A172 (cell line): ENCODE data around the gene XPO4. TPM values are rescaled to one million over a fixed set of nuclear protein-coding genes. Genes with fewer than 3 reads are reported as not detected.

Source experiments
- DNase-seq: peaks from one replicate; pipeline ENCODE4 v3.0.0-alpha.2; 2015; ENCODE audit warnings: low spot score
- total RNA-seq: library from RNA; depleted of rRNA; stranded (reverse); fragments of >200 nt; shearing (Covaris generic); gene quantifications from 2 replicates; pipeline ENCODE4 v1.2.3, GENCODE V29; 2014

XPO4 gene
- total RNA-seq, 1 experiment from 2014 or later: 25.0 TPM

DNA sequence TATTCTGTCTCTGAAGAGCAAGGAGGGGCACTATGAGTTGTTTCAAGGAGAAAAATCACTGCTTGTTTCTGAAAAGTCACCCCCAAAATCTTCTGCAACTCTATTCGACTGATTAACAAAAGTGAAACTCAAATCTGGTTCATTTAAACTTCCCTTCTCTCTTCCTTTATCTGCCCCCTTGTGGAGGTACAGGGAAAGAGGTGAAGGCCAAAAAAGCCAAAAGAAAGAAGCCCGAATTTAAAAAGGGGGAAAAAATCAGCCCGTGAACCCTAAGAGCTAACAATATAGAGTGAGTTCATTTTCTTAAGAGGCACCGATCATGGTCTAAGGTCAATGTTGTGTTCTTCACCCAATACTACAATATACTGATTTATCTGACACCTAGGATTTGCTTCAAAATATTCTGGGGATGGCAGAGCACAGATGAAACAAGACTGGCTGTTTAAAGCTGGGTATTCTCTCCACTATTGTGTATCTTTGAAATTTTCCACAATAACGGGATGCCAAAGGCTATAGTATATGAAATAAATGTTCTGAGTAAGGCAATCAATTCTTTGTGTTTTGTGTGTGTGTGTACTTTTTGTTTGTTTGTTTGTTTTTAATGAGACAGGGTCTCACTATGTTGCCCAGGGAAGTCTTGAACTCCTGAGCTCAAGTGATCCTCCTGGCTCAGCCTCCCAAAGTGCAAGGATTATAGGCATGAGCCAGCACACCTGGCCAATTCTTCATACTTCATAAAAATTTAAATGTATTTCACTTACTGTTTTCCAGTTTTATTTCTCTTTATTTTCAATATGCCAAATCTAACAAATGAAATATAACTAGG is 73.8 kb downstream of the XPO4 start:
- peak; percentile 32 for DNase-seq

DNA sequence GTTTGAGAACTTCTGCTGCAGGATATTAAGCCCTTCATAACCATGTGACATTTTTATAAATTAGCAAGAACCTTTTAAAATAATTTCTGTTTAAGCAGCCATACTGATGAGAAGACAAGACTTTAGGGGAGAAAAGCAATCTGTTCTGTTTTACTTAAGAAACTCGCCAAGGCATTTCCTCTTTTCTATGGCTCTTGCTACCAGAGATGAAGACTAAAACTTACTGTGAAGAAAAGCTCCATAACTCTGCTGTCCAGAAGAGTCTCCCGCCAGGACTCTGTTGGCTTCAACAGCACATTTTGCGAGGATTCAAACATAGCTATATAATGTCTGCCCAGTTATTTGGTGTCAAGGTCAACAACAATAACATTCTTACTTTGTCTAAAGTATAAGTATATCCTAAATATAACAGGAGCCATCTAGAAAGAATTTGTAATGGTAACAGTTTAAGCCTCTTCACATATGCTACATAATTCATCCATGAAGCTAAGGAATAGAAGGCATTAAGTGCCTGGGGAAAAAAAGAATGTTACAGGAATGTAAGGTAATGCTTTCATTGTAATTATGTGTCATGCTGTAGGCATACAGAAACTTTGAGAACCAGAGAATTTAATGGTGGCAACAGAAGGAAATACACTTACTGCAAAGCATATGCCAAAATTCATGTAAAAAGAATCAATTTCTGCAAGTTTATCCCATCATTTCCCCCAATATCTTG is 75.5 kb downstream of the XPO4 start:
- no peak for DNase-seq

DNA sequence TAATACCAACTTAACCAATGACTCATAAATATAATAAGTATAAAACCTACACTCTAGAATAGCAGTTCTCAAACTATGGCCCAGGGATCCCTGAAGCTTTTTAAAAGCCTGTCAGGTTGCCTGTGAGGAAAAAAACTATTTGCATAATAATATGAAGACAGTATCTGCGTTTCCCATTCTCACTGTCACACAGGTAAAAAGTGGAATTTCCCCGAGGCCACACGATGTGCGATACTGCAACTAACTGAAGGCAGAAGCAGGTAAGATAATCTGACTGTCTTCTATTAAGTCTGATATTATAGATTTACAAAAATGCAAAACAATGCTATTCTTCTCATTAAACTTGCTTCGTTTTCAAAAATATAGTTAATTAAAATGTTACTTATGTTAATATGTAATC is 76.2 kb downstream of the XPO4 start:
- no peak for DNase-seq

DNA sequence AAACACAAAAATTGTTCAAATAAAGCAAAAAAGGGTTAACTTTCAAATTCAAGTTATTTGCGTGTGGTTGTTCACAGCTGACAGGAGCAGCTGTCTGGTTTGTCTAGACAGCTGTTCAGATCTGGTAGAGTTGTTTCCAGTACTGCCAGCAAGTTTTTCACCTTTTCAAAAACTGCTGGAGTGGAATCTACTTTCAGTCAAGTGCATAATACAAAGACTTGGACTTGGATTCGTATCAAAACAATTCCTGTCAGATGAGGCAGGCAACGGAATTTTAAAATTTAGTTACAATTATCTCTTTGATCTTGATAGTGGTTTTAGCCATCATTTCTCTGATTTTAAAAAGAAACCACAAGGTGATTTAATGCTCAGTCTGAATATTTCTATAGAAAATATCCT is 77.1 kb downstream of the XPO4 start:
- peak; percentile 35 for DNase-seq

DNA sequence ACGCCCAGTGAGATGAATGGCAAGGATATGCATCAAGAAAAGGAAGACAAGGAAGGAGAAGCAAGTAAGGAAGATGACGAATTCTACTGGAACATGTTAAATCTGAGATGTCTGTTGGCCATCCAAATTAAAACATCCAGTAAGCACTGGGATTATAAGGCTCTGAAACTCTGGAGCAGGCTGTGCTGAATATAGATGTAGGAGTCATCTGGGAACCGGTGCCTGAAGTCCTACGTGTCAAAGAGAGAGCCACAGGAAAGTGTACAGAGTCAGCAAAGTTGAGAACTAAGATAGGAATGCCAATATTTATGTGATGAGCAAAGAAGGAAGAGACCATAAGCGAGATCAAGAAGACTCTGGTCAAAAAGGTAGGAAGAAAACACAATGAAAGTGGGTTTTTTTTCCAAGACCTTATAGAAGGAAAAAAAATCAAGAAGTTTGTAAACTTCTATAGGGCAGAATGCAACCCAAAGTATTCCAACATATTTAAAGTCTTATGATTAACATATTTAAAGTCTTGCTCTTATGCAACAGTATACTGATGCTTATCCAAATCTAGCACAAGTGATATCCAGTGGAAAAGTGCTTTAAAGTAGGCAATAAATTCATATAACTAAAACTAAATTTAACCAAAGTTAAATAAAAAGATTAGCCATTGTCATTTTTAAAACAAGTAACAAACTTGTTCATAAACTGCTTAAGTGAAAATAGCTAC is 77.6 kb downstream of the XPO4 start:
- DNase-seq: no peak

DNA sequence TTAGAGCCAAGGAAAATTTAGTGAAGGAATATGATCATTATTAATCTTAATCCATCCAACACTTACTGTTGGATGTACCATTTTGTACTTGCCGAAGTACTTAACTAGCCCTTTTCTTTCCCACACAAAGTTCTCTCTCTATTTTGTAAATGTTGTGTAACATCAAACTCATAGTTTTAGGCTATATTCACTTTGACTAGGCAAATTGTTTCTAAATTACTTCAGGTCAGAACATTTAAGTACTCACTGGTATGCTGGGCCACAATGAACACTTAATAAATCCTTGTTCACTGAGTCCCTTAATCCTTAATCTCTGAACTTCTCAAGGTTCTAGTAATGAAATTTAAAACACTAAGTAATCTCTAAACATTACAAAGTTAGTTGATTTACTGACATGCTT is 79.5 kb downstream of the XPO4 start:
- no peak for DNase-seq

DNA sequence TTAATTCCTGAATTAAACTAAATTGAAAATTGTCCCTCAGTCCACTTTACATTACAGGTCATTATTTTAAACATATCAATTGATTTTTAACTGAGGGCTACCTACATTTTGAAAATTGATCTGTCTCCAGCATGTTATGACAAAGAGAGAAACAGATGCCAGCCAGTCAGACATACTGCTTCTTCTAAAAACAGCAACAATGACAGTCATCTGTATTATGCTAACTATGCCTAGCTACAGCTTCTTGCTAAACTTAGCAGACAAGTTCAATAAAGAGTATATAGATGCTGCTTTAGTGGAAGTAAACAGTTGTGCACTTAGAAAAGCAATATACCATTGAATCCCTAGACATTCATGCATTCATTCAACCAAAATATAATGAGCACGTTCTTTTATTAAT is 80.1 kb downstream of the XPO4 start:
- no peak for DNase-seq

DNA sequence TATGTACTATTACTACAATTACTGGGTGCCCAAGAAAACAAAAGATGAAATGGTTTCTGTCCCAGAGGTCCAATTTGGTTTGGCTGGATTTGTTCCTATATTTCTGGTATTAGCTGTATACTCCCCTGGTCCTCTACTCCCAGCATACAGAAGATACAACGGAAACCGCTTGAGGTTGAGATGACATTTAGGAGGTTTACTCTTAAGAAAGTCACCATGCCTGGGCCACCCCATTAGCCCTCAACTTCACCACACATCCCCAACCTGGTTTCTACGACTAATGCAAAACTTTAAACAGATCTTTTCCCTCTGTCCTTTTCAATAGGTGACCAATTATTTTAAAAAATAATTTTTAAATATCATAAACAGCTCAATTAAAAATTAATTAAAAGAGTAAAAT is 82.8 kb downstream of the XPO4 start:
- no peak for DNase-seq

DNA sequence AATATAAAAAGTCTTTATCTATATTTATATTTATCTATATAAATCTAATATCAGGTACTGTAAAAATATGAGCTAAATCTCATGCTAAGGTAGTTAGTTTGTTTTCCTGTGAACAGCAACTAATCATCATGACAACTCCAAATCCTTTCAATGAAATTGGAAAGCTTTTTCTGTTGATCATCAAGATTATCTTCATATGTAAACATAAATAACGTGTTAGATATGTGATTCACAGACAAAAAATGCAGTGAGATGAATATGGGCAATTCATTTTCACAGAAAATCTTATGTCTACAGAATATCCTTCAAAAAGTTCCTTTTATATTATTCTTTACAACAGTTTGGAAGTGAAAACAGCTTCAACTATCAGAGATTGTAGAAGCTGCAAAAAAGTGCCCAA is 87.1 kb downstream of the XPO4 start:
- peak; percentile 5 for DNase-seq

DNA sequence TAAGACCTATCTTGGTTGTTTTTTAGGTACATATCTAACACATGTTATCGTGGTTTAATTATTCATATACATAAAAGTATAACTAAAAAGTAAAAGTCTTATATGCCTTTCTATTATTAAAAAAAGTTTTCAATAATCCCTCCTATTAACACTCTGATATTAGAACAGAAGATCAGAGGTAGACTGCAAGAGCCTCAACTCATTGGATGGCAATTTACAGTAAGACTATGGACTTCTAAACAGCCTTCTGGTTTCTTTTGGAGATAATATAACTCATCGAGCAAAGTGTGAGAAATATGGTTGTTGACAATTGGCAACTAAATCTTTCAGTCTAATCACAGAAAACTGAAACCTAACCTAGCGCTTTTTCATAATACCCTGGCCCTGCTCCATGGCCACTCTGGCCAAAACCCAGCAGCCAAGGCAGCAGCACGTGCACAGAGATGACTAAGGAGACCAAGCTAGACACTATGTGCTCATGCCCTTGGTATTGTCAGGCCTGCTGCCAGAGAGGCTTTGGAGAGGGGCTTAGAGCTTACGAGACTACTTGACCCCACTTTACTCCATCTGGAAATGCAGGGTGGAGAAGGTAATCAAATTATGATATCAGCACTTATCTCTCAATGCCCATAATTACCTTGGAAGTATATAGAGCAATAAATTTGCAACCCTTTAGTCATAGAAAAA is 88.2 kb downstream of the XPO4 start:
- DNase-seq: peak; percentile 83

DNA sequence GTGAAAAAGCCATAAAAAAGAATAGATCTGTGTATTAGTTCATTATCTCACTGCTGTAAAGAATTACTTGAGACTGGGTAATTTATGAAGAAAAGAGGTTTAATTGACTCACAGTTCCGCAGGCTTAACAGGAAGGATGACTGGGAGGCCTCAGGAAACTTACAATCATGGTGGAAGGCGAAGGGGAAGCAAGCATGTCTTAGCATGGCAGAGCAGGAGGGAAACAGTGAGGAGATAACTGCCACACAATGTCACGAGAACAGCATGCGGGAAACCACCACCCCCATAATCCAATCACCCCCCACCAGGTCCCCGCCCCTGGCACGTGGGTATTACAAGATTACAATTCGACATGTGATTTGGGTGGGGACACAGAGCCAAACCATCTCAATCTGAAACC is 89.7 kb downstream of the XPO4 start:
- no peak for DNase-seq

DNA sequence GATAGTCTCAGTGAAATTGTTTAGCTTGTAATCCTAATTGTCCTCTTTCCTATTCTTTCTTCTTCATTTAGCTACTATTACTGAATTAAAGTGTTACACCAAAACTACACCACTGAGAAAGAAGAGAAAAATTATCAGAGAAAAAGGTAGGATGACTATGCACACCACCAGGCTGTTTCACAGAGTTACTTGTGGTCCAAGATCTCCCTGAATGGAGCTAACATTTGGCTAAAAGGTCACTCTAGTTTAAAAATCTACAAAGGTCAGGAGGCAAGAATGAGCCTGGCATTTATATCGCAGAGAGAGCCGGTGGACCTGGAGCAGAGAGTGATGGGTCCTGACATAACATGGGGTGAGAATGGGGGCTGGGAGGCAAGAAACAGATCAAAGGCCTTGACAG is 91.7 kb downstream of the XPO4 start:
- DNase-seq: no peak

DNA sequence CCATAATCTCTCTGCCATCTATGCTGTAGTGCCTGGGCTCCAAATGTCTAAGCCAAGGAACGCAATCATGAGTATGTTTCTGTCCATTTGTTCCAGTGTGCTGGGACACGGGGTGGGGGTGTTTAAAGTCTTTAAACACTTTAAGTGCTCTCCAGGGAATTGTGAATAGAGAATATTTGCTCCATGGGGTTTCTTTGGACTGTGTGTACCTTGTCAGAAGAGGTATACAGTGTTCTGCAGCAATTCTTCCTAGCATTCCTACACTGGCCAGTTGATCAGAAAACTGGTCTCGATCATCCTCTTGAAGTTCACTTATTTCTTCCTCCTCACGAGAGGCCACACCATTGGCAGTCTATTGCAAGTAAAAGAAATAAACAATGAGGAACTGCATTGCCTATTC is 93.7 kb downstream of the XPO4 start:
- DNase-seq: no peak

DNA sequence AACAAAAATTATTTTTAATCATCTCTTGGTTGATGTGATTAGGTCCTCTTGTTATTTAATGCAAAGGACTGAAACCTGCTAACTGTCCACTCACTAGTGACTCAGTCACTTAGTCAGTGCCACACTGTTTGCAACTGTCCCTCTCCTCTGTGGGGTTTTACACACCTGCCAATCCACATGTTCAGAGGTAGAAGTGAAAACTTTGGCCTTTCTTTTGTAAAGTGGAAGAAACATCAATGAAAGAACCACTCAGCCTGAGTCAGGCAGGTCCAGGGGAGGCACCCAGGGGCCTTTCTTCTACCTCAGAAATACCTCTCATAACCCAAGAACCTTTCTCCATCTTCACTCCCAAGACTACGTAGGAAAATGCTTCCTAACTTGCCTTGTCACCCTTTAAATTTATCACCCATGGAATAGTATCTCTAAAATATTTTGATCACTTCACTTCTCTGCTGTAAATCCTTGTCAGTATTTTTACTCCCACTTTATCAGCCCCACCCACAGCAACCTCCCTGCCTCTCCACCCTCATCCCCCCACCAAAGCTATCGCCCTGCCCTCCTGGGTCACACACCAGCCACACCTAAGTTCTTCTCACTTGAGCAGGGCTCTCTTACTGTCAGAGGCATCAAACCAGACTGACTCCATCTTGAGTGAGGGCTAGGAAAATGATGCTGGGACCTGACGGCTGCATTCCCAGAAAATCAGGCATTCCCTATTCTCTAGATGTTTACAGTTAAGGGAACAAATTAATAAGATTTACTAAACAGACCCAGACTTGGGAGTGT is 99.2 kb downstream of the XPO4 start:
- no peak for DNase-seq

DNA sequence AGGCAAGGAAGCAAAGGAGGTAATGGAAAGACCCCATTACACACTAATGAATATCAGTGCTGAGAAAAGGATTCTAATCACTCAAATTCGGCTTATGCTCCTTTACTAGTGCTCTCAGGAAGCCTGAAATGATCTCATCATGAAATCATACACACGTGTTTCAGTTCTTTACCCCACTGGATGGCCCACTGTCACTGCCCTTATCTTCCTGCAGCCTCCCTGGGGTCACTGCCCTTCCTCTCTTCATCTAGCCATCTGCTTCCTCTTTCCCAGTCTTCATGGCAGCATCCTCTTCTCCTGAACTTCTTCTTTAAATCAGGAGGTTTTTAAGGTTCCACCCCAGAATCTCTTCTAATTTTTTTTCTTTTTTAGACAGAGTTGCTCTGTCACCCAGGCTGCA is 100.8 kb downstream of the XPO4 start:
- DNase-seq: peak; percentile 3

DNA sequence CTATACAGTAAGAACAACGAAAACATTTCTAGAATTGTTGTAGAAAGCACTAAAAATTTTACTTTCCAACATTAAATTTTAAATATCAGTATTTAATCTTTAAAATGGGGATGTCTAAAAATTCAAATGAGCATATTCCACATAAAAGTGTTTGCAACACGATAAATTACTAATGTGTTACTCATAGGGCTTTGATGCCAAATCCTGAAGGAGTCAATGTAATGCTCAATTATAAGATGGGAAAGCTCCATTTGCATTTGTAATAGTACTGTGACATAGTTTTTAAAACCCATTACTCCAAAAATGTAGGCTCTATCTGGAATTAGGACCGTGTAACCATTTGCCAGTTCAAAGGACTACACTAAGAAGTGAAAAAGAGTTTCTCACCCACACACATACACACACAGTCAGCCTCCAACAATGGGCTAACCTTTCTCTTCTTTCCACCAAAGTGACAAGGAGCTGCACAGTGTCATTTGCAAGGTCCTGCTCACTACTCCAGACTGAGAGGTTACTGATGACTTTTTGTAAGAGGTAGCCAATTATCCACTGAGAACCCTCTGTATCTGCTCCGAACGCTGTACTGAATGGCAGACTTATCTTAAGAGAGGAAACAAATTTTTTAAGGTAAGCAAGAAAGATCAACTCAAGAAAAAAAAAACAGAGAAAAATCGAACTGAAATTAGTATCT is 102.7 kb downstream of the XPO4 start:
- no peak for DNase-seq

DNA sequence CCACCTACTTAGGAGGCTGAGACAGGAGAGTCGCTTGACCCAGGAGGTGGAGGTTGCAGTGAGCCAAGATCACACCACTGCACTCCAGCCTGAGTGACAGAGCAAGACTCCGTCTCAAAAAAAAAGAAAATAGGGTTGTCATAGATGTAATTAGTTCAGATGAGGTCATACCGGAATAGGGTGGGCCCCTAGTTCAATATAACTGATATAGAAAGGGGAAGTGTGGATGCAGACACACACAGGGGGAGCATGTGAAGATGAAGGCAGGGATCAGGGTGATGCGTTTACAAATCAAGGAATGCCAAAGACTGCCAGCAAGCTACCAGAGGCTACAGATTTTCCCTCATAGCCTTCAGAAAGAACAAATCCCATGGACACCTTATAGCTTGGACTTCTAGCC is 104.5 kb downstream of the XPO4 start:
- DNase-seq: no peak

DNA sequence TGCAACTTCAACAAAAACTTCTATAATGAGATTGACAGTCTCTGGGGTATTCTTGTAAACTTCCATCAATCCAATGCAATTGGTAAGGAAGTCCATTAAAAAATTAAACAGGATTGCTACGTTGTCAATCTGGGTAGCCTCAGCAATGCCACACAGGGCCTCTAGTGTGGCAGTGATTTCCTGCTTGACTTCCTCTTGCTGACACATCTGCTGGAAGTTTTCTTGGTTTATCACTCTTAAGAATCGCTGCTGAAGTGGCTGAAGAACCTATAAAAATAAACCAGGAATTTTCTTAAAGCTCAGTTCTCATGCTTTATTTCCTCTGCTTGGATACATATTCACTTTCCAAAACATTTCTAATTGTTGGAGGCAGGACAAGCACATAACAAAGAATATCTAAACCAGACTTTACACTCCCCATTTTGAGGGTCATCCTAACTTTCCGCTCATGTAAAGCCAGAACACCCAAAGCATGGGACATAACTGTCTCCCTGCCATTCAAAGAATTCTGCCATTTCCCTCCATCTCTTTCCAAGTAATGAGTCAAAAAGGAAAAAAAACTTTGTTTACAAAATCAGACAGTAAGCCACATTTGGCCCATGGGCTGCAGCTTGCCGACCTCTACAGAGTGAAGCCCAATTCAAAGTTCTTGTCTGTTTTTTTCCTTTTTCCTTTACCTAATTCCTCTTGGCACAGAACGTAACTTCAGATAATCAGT is 105.6 kb downstream of the XPO4 start:
- DNase-seq: peak; percentile 32

DNA sequence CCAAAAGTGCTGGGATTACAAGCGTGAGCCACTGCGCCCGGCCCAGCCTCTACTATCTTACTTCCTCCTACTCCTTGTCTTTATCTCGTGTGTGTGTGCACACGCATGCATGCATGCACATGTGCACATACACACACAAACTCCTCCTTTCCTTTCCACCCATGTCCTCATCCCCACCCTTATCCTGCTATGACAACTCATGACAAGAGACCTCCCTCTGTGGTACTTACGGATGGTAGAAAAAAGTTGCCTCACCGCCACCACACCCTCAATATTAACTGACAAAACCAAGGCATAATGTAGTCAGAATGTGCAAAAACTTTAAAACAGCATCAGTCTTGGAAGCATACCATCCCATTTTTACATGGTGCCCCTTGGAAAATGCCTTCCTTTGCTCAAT is 112.9 kb downstream of the XPO4 start:
- no peak for DNase-seq

DNA sequence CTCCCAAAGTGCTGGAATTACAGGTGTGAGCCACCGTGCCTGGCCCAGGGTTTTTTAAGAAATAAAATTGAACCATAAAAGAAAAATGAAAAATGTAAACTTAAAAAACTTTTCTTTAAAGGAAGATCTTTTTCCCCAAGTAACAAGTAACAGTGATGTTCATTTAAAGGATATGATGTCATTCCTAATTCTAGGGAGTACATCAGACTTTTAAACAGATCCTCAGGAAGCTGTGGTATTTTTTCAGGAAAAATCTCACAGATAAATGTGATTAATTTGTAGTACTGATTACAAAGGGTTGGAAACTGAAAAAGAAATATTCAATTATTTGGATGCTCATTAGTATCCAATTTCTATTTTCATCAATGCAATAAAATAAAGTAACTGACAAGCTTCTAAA is 114.2 kb downstream of the XPO4 start:
- no peak for DNase-seq
